ENCODE measurements around the gene RND1.

Gene RND1

GRCh38 chr12:48826209-48826855 is 39.3 kb downstream of the RND1 start:
- no peak for DNase-seq

GRCh38 chr12:48824905-48825304 is 40.8 kb downstream of the RND1 start:
- no peak for DNase-seq

- DNase-seq = no peak
Observed at GRCh38 chr12:48824112-48824511, 41.6 kb downstream of the RND1 start.

- DNase-seq = no peak
Observed at GRCh38 chr12:48823281-48823680, 42.4 kb downstream of the RND1 start.

GRCh38 chr12:48822711-48823110 is 43.0 kb downstream of the RND1 start:
- DNase-seq = no peak

GRCh38 chr12:48822139-48822538 is 43.5 kb downstream of the RND1 start:
- DNase-seq = no peak

- no peak for DNase-seq
Observed at GRCh38 chr12:48819986-48820725, 45.5 kb downstream of the RND1 start.

GRCh38 chr12:48818831-48819590 is 46.7 kb downstream of the RND1 start:
- DNase-seq = no peak

- peak; percentile 67 for DNase-seq
Observed at GRCh38 chr12:48817873-48818830, 47.5 kb downstream of the RND1 start, which contains the start of gene CACNB3. CACNB3 (plus strand) TSS chr12:48818496; CDS start chr12:48818930, 434 bp downstream.

- peak; percentile 19 for DNase-seq
Observed at GRCh38 chr12:48816143-48816854, 49.4 kb downstream of the RND1 start.

GRCh38 chr12:48815126-48816110 is 50.3 kb downstream of the RND1 start:
- peak; percentile 86 for DNase-seq

- DNase-seq = peak; percentile 79
Observed at GRCh38 chr12:48814262-48815125, 51.2 kb downstream of the RND1 start.

GRCh38 chr12:48813465-48814261 is 52.0 kb downstream of the RND1 start:
- DNase-seq = peak; percentile 19

- DNase-seq = no peak
Observed at GRCh38 chr12:48812389-48812788, 53.3 kb downstream of the RND1 start.

- DNase-seq = no peak
Observed at GRCh38 chr12:48811437-48812090, 54.1 kb downstream of the RND1 start.

- peak; percentile 92 for DNase-seq
Observed at GRCh38 chr12:48810903-48811431, 54.7 kb downstream of the RND1 start.

GRCh38 chr12:48807981-48808380 is 57.7 kb downstream of the RND1 start:
- no peak for DNase-seq
